OCI-LY7 (cell line): ENCODE data around the gene ATP9B.

Experiments used
- EZH2phosphoT487 ChIP-seq: fragments of 200-600 bp; sonication (generic); IDR thresholded peaks from 2 replicates; pipeline ENCODE4 v1.6.1; 2018; ENCODE audit warnings: low read depth, borderline replicate concordance, mild to moderate bottlenecking, mixed run types, antibody characterized with exemption, low read length, moderate library complexity, mixed read lengths
- TF ChIP-seq, protein P1 (sequence below): fragments of 200-600 bp; sonication (generic); conservative IDR thresholded peaks from 2 replicates; pipeline ENCODE4 v1.5.1; 2014; ENCODE audit warnings: mild to moderate bottlenecking, antibody characterized with exemption, low read length, moderate library complexity, mixed read lengths

DNA sequence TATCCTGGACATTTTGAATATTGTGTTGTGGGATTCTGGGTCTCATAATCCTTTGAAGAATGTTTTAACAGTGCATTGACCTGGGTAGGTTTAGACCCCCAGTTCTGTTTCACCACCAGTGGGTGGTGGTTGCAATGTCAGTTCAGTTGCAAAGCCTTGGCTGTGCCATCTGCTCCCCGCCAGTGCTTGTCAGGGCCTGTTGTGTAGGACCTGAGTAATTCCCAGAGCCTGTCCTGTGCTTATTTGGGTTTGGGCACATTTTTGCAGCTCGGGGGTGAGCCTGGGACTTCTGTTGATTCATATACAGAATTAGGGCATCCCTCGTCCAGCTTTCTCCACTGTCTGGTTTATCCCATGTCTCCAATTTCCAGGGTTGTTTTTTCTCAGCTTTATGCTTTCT lies 24.8 kb downstream of the ATP9B start:
- TF ChIP-seq, protein P1, sequence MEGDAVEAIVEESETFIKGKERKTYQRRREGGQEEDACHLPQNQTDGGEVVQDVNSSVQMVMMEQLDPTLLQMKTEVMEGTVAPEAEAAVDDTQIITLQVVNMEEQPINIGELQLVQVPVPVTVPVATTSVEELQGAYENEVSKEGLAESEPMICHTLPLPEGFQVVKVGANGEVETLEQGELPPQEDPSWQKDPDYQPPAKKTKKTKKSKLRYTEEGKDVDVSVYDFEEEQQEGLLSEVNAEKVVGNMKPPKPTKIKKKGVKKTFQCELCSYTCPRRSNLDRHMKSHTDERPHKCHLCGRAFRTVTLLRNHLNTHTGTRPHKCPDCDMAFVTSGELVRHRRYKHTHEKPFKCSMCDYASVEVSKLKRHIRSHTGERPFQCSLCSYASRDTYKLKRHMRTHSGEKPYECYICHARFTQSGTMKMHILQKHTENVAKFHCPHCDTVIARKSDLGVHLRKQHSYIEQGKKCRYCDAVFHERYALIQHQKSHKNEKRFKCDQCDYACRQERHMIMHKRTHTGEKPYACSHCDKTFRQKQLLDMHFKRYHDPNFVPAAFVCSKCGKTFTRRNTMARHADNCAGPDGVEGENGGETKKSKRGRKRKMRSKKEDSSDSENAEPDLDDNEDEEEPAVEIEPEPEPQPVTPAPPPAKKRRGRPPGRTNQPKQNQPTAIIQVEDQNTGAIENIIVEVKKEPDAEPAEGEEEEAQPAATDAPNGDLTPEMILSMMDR: no peak
- TF ChIP-seq EZH2phosphoT487: no peak
